Ovary (tissue), 9 donors: ENCODE data around the gene P2RY14. TPM values are rescaled to one million over a fixed set of nuclear protein-coding genes. Genes with fewer than 3 reads are reported as not detected.

Source experiments
- DNase-seq, 5 donors: peaks; one replicate each; pipeline ENCODE4 v3.0.0-alpha.2; 2019 to 2020
- H3K27ac ChIP-seq, 2 donors: fragments of 200-600 bp; one replicate each; pipeline versions ENCODE4 v1.5.1 to v1.8.0; 2019 to 2022
- H3K27me3 ChIP-seq: fragments of 200-600 bp; one replicate; pipeline ENCODE4 v1.8.0; 2022
- H3K36me3 ChIP-seq: fragments of 200-600 bp; sonication (generic); one replicate; pipeline ENCODE4 v1.5.1; 2019
- H3K4me1 ChIP-seq: one replicate; pipeline ENCODE4 v1.8.1; 2013; ENCODE audit warnings: mild to moderate bottlenecking, moderate library complexity; ENCODE audit not compliant: insufficient read depth
- H3K4me3 ChIP-seq: fragments of 200-600 bp; sonication (generic); one replicate; pipeline ENCODE4 v1.5.1; 2017
- H3K9me3 ChIP-seq, 2 donors: fragments of 200-600 bp in 1 of 2; sonication (generic) in 1 of 2; one replicate each; pipeline versions ENCODE4 v1.5.1 to v1.8.1; 2013 to 2019; ENCODE audit warnings: mild to moderate bottlenecking in 1 of 2, moderate library complexity in 1 of 2
- CTCF ChIP-seq, 3 donors: fragments of 450-650 bp in 2 of 3; fragments of 200-600 bp in 1 of 3; IDR thresholded peaks; one replicate each; pipeline versions ENCODE4 v1.5.1 to v1.8.0; 2016 to 2022; ENCODE audit warnings: antibody characterized with exemption in 3 of 3, mild to moderate bottlenecking in 1 of 3
- EP300 ChIP-seq: sonication (generic); formaldehyde crosslinking; IDR thresholded peaks from one replicate; pipeline ENCODE4 v1.6.1; 2017; ENCODE audit warnings: antibody characterized with exemption
- POLR2A ChIP-seq: fragments of 450-650 bp; IDR thresholded peaks from one replicate; pipeline ENCODE4 v1.6.1; 2017; ENCODE audit warnings: antibody characterized with exemption, mild to moderate bottlenecking, moderate library complexity
- WGBS, 3 donors: extraction: QIAGEN DNeasy Blood & Tissue Kit in 1 of 3; methylation state at CpG; one replicate each; pipeline versions ENCODE4 v1.1.5 to v1.1.7; 2013 to 2017; 5-methylcytosine and 5-hydroxymethylcytosine counted together
- intact Hi-C, 4 donors: fragments of 100-400 bp; cut with DNase I; formaldehyde crosslinking; loops; one replicate each; pipeline versions ENCODE4 v1.11.0 to v1.15.1; 2022 to 2023
- polyA plus RNA-seq, 2 donors: library from polyadenylated mRNA; stranded (reverse); fragments of 200-250 nt in 1 of 2; fragments of 350-450 nt in 1 of 2; fragmentation: Illumina TruSeq in 1 of 2; extraction: RNeasy Lipid Tissue Mini Kit (QIAGEN cat#74804) in 1 of 2; gene quantifications; one replicate each; pipeline ENCODE4 v1.2.3, GENCODE V29; 2013 to 2014
- total RNA-seq, 7 donors: library from RNA; depleted of rRNA in 2 of 7; stranded (reverse); fragments of >200 nt in 2 of 7; fragmentation: NEBNext Ultra II Directional in 3 of 7; extraction: Animal tissue kit (Norgen Biotek cat#: 25700) in 3 of 7; gene quantifications; one replicate each; pipeline versions ENCODE4 v1.1.0 to v1.2.4, GENCODE V29; 2016 to 2023
- donor health status: DM: no; HTN: no; CAD: no; lungs with moderate emphysema.
- donor health status: DM: no; HTN: no; CAD: no.
- donor health status: Bipolar disorder and iron deficiency.
- donor health status: DM: yes; HTN: yes; CAD: no.
- donor health status: DM: no; HTN: no; CAD: no.
- donor health status: DM: yes; HTN: yes; CAD: no.

P2RY14 gene
- total and polyA plus RNA-seq, 9 donors, result 0.28 to 2.8 (median 0.70) TPM; not detected in 1

GRCh38 chr3:151213881-151214280 is 64.5 kb downstream of the P2RY14 start:
- no peak overlapping the region for H3K4me3 ChIP-seq
- intact Hi-C loops, result no loop called here
- TF ChIP-seq POLR2A, result no peak
- no peak for TF ChIP-seq CTCF (IDR thresholded peaks at IDR 0.05)
- no peak for TF ChIP-seq EP300
- H3K4me1 ChIP-seq, result no peaks in the 10 kb centered on the region
- no peaks in the 10 kb centered on the region for H3K36me3 ChIP-seq
- H3K27ac ChIP-seq, result no peak overlapping the region
- 92 to 93% (median 92%) methylated on average over 5 of the region's 5 CpGs for WGBS, 3 donors
- no peaks in the 10 kb centered on the region for H3K27me3 ChIP-seq
- no peak for DNase-seq
- H3K9me3 ChIP-seq, result no peaks in the 10 kb centered on the region

- DNase-seq, result no peak
- WGBS, 3 donors, result 75 to 78% (median 75%) methylated on average over 4 of the region's 4 CpGs
- H3K36me3 ChIP-seq, result no peaks in the 10 kb centered on the region
- H3K9me3 ChIP-seq, result no peaks in the 10 kb centered on the region
- H3K4me1 ChIP-seq, result no peaks in the 10 kb centered on the region
- no peak overlapping the region for H3K27ac ChIP-seq
- TF ChIP-seq EP300, result no peak
- TF ChIP-seq CTCF (IDR thresholded peaks at IDR 0.05), result no peak
- TF ChIP-seq POLR2A, result no peak
- no peaks in the 10 kb centered on the region for H3K27me3 ChIP-seq
- intact Hi-C loops, result no loop called here
- H3K4me3 ChIP-seq, result no peak overlapping the region
Observed at GRCh38 chr3:151213151-151213550, 65.2 kb downstream of the P2RY14 start.

- intact Hi-C loops, result no loop called here
- H3K4me1 ChIP-seq, result no peaks in the 10 kb centered on the region
- no peak for DNase-seq
- H3K9me3 ChIP-seq, result no peaks in the 10 kb centered on the region
- no peaks in the 10 kb centered on the region for H3K27me3 ChIP-seq
- no peak overlapping the region for H3K27ac ChIP-seq
- H3K4me3 ChIP-seq, result no peak overlapping the region
- no peaks in the 10 kb centered on the region for H3K36me3 ChIP-seq
- WGBS, 3 donors, result 46 to 58% (median 51%) methylated on average over 4 of the region's 4 CpGs
- no peak for TF ChIP-seq EP300
- no peak for TF ChIP-seq CTCF (IDR thresholded peaks at IDR 0.05)
- TF ChIP-seq POLR2A, result no peak
Observed at GRCh38 chr3:151210676-151211381, 67.5 kb downstream of the P2RY14 start.

- Histone ChIP-seq H3K36me3 (no peaks in the 10 kb centered on the region), H3K4me1 (no peaks in the 10 kb centered on the region), H3K27ac (no peak overlapping the region), H3K9me3 (no peaks in the 10 kb centered on the region), H3K27me3 (no peaks in the 10 kb centered on the region), H3K4me3 (no peak overlapping the region)
- DNase-seq, result no peak
- intact Hi-C loops, result no loop called here
- TF ChIP-seq POLR2A (no peak), EP300 (no peak), CTCF (IDR thresholded peaks at IDR 0.05) (no peak)
- WGBS, 3 donors, result 88 to 89% (median 88%) methylated on average over 3 of the region's 3 CpGs
Observed at GRCh38 chr3:151209654-151210053, 68.7 kb downstream of the P2RY14 start.
